Measurements from ENCODE around the gene GLP2R.

GRCh38 chr17:9893411-9894012 is 67.8 kb downstream of the GLP2R start:
- TF ChIP-seq POLR2A (IDR thresholded peaks at IDR 0.05): no peak
- no peak for TF ChIP-seq CTCF (IDR thresholded peaks at IDR 0.05)
